SK-N-SH treated with all-trans-retinoic acid at 6 μM for 48 hours (cell line): Measurements from ENCODE around the gene ALG2.

Source experiments
- ATAC-seq: fragments of 200-7000 bp; cut with Tn5 transposase; 3 replicates; pipeline ENCODE4 v1.9.1; 2020; ENCODE audit warnings: mild to moderate bottlenecking, moderate library complexity
- ARNTL ChIP-seq: fragments of 450-650 bp; formaldehyde crosslinking; IDR thresholded peaks from 2 replicates; pipeline ENCODE4 v1.5.0; 2020; ENCODE audit warnings: low read depth, mild to moderate bottlenecking, moderate library complexity, borderline replicate concordance
- ESRRG ChIP-seq: fragments of 250-450 bp; sonication (Bioruptor Pico); IDR thresholded peaks from 2 replicates; pipeline ENCODE4 v1.6.1; 2021; ENCODE audit warnings: mild to moderate bottlenecking
- ISL1 ChIP-seq: fragments of 250-450 bp; sonication (Bioruptor Pico); IDR thresholded peaks from 2 replicates; pipeline ENCODE4 v2.1.2; 2022; ENCODE audit warnings: mild to moderate bottlenecking, moderate library complexity
- OSR1 ChIP-seq: fragments of 250-450 bp; sonication (Bioruptor Pico); IDR thresholded peaks from 2 replicates; pipeline ENCODE4 v1.8.0; 2022; ENCODE audit warnings: moderate library complexity, mild to moderate bottlenecking, inconsistent platforms
- PATZ1 ChIP-seq: fragments of 250-450 bp; sonication (Bioruptor Pico); IDR thresholded peaks from 2 replicates; pipeline ENCODE4 v1.8.0; 2020; ENCODE audit warnings: mild to moderate bottlenecking, moderate library complexity, borderline replicate concordance
- POU6F1 ChIP-seq: fragments of 250-450 bp; sonication (Bioruptor Pico); IDR thresholded peaks from 2 replicates; pipeline ENCODE4 v1.8.0; 2021; ENCODE audit warnings: low read depth, mild to moderate bottlenecking, moderate library complexity, borderline replicate concordance
- PPARA ChIP-seq: fragments of 250-450 bp; sonication (Bioruptor Pico); IDR thresholded peaks from 2 replicates; pipeline ENCODE4 v1.5.0; 2020; ENCODE audit warnings: mild to moderate bottlenecking, borderline replicate concordance
- RARB ChIP-seq: fragments of 250-450 bp; sonication (Bioruptor Pico); IDR thresholded peaks from 2 replicates; pipeline ENCODE4 v1.8.0; 2021; ENCODE audit warnings: mild to moderate bottlenecking, moderate library complexity
- SNAI2 ChIP-seq: fragments of 250-450 bp; sonication (Bioruptor Pico); IDR thresholded peaks from 2 replicates; pipeline ENCODE4 v1.5.0; 2020; ENCODE audit warnings: mild to moderate bottlenecking, moderate library complexity
- TCF4 ChIP-seq: fragments of 250-450 bp; sonication (Bioruptor Pico); IDR thresholded peaks from 2 replicates; pipeline ENCODE4 v1.8.0; 2021; ENCODE audit warnings: mild to moderate bottlenecking, moderate library complexity, borderline replicate concordance
- TOX ChIP-seq: fragments of 250-450 bp; sonication (Bioruptor Pico); IDR thresholded peaks from 2 replicates; pipeline ENCODE4 v1.8.0; 2021; ENCODE audit warnings: mild to moderate bottlenecking, moderate library complexity, borderline replicate concordance
- TSHZ2 ChIP-seq: fragments of 250-450 bp; sonication (Bioruptor Pico); IDR thresholded peaks from 2 replicates; pipeline ENCODE4 v1.5.0; 2020; ENCODE audit warnings: mild to moderate bottlenecking, moderate library complexity
- ZC3H10 ChIP-seq: fragments of 250-450 bp; sonication (Bioruptor Pico); IDR thresholded peaks from 2 replicates; pipeline ENCODE4 v1.5.1; 2021; ENCODE audit warnings: mild to moderate bottlenecking, moderate library complexity
- ZFP3 ChIP-seq: fragments of 250-450 bp; sonication (Bioruptor Pico); IDR thresholded peaks from 2 replicates; pipeline ENCODE4 v1.5.0; 2020; ENCODE audit warnings: mild to moderate bottlenecking, moderate library complexity
- ZFP30 ChIP-seq: fragments of 450-650 bp; formaldehyde crosslinking; IDR thresholded peaks from 2 replicates; pipeline ENCODE4 v1.5.0; 2022; ENCODE audit warnings: mild to moderate bottlenecking, moderate library complexity

ALG2 gene

GRCh38 chr9:99235069-99235468 is 13.3 kb upstream of the ALG2 start (continued):
- TF ChIP-seq PATZ1 (CRISPR knock-in tag) (no peak), ISL1 (no peak), ZC3H10 (CRISPR knock-in tag) (no peak), TSHZ2 (CRISPR knock-in tag) (no peak), ESRRG (CRISPR knock-in tag) (no peak), TOX (CRISPR knock-in tag) (no peak), PPARA (CRISPR knock-in tag) (no peak), SNAI2 (CRISPR knock-in tag) (no peak), ZFP3 (CRISPR knock-in tag) (no peak)

- no peak for ATAC-seq
- TF ChIP-seq ISL1: no peak
- TF ChIP-seq TCF4 (CRISPR knock-in tag): no peak
- TF ChIP-seq OSR1 (CRISPR knock-in tag): no peak
- no peak for TF ChIP-seq TSHZ2 (CRISPR knock-in tag)
- no peak for TF ChIP-seq POU6F1 (CRISPR knock-in tag)
- no peak for TF ChIP-seq PPARA (CRISPR knock-in tag)
- no peak for TF ChIP-seq ZFP3 (CRISPR knock-in tag)
- no peak for TF ChIP-seq ARNTL (CRISPR knock-in tag)
- TF ChIP-seq ZFP30 (CRISPR knock-in tag): no peak
- TF ChIP-seq RARB (CRISPR knock-in tag): no peak
These were observed 12.9 kb upstream of the ALG2 start for GRCh38 chr9:99234618-99235017.

GRCh38 chr9:99231711-99232110 is 10.0 kb upstream of the ALG2 start:
- no peak for TF ChIP-seq ARNTL (CRISPR knock-in tag)
- no peak for TF ChIP-seq PPARA (CRISPR knock-in tag)
- TF ChIP-seq TSHZ2 (CRISPR knock-in tag): no peak
- TF ChIP-seq, all 23 proteins: peak for 0
- peak; percentile 71 for ATAC-seq
